Lower leg skin (tissue), 3 donors: ENCODE measurements around the gene PSMD6.

Source experiments
- CTCF ChIP-seq, 3 donors: fragments of 450-650 bp; IDR thresholded peaks; one replicate each; pipeline ENCODE4 v1.5.1; 2016; ENCODE audit warnings: antibody characterized with exemption in 3 of 3, mild to moderate bottlenecking in 3 of 3, moderate library complexity in 2 of 3
- POLR2A ChIP-seq, 2 donors: fragments of 450-650 bp; IDR thresholded peaks; one replicate each; pipeline ENCODE4 v1.6.1; 2016 to 2017; ENCODE audit warnings: antibody characterized with exemption in 2 of 2, mild to moderate bottlenecking in 1 of 2, moderate library complexity in 1 of 2

- TF ChIP-seq CTCF (IDR thresholded peaks at IDR 0.05) (no peak), POLR2A (IDR thresholded peaks at IDR 0.05) (no peak)
These were observed 38.9 kb downstream of the PSMD6 start for GRCh38 chr3:63984391-63984790.
